GM21529 (cell line): ENCODE data around the gene WDR49.

Experiments
- ATAC-seq: cut with Tn5 transposase; IDR thresholded peaks from one replicate; pipeline ENCODE4 v1.9.1; 2021; ENCODE audit not compliant: unreplicated experiment

WDR49 gene

GRCh38 chr3:167491621-167492020, 162.1 kb downstream of the WDR49 start:
- no peak for ATAC-seq

GRCh38 chr3:167489571-167489970, 164.2 kb downstream of the WDR49 start:
- ATAC-seq: no peak

GRCh38 chr3:167487556-167487955, 166.2 kb downstream of the WDR49 start:
- no peak for ATAC-seq

- no peak for ATAC-seq
These were observed 169.2 kb downstream of the WDR49 start for GRCh38 chr3:167484551-167484950.

GRCh38 chr3:167483708-167484475, 169.8 kb downstream of the WDR49 start:
- no peak for ATAC-seq

- no peak for ATAC-seq
These were observed 172.6 kb downstream of the WDR49 start for GRCh38 chr3:167481164-167481563.

GRCh38 chr3:167480748-167481147, 173.0 kb downstream of the WDR49 start:
- ATAC-seq: no peak

- no peak for ATAC-seq
These were observed 179.9 kb downstream of the WDR49 start, which contains the start of gene SERPINI2 for GRCh38 chr3:167473863-167474262. SERPINI2 (minus strand) TSS chr3:167474042; CDS start chr3:167471834, 2,208 bp downstream.

- no peak for ATAC-seq
These were observed 184.4 kb downstream of the WDR49 start for GRCh38 chr3:167469381-167469780.

- no peak for ATAC-seq
These were observed 185.7 kb downstream of the WDR49 start for GRCh38 chr3:167467848-167468611.

GRCh38 chr3:167466966-167467365, 186.8 kb downstream of the WDR49 start:
- ATAC-seq: no peak

- ATAC-seq: no peak
These were observed 197.5 kb downstream of the WDR49 start for GRCh38 chr3:167456157-167456799.

GRCh38 chr3:167453815-167454214, 199.9 kb downstream of the WDR49 start:
- no peak for ATAC-seq

GRCh38 chr3:167451282-167451681, 202.5 kb downstream of the WDR49 start:
- no peak for ATAC-seq

GRCh38 chr3:167450675-167451074, 203.1 kb downstream of the WDR49 start:
- no peak for ATAC-seq

- ATAC-seq: no peak
These were observed 203.5 kb downstream of the WDR49 start for GRCh38 chr3:167450195-167450594.

- ATAC-seq: no peak
These were observed 208.3 kb downstream of the WDR49 start for GRCh38 chr3:167445491-167445890.

- ATAC-seq: no peak
These were observed 212.5 kb downstream of the WDR49 start for GRCh38 chr3:167441256-167441655.

GRCh38 chr3:167437428-167438139, 216.2 kb downstream of the WDR49 start:
- no peak for ATAC-seq
